Measurements from ENCODE around the gene MYOZ3.

The MYOZ3 gene

GRCh38 chr5:150661086-150661485 is at the start of gene MYOZ3:
Gene MYOZ3 (plus strand): TSS chr5:150661251. CDS start chr5:150662942, 1,691 bp downstream.
- TF ChIP-seq CTCF (IDR thresholded peaks at IDR 0.05; ENCODE audit: control insufficient read depth, insufficient read depth, low read depth, low read length, missing control alignments), result no peak
- no peak for DNase-seq (ENCODE audit: low read depth)
- no peak within 1 kb of the TSS for H3K4me3 ChIP-seq (ENCODE audit: control insufficient read depth, low read depth, low read length)

GRCh38 chr5:150612405-150612804 is 48.6 kb upstream of the MYOZ3 start:
- TF ChIP-seq CTCF (IDR thresholded peaks at IDR 0.05; ENCODE audit: control insufficient read depth, insufficient read depth, low read depth, low read length, missing control alignments), result no peak
- DNase-seq (ENCODE audit: low read depth), result no peak
- H3K4me3 ChIP-seq (ENCODE audit: control insufficient read depth, low read depth, low read length), result no peak overlapping the region

GRCh38 chr5:150612905-150613670 is 48.0 kb upstream of the MYOZ3 start:
- TF ChIP-seq CTCF (IDR thresholded peaks at IDR 0.05; ENCODE audit: control insufficient read depth, insufficient read depth, low read depth, low read length, missing control alignments), result no peak
- no peak overlapping the region for H3K4me3 ChIP-seq (ENCODE audit: control insufficient read depth, low read depth, low read length)
- DNase-seq (ENCODE audit: low read depth), result no peak

- no peak overlapping the region for H3K4me3 ChIP-seq (ENCODE audit: control insufficient read depth, low read depth, low read length)
- TF ChIP-seq CTCF (IDR thresholded peaks at IDR 0.05; ENCODE audit: control insufficient read depth, insufficient read depth, low read depth, low read length, missing control alignments), result no peak
- no peak for DNase-seq (ENCODE audit: low read depth)
These were observed 46.9 kb upstream of the MYOZ3 start for GRCh38 chr5:150613991-150614660.

GRCh38 chr5:150614661-150615060 is 46.4 kb upstream of the MYOZ3 start:
- no peak for TF ChIP-seq CTCF (IDR thresholded peaks at IDR 0.05; ENCODE audit: control insufficient read depth, insufficient read depth, low read depth, low read length, missing control alignments)
- H3K4me3 ChIP-seq (ENCODE audit: control insufficient read depth, low read depth, low read length), result no peak overlapping the region
- no peak for DNase-seq (ENCODE audit: low read depth)

- DNase-seq (ENCODE audit: low read depth), result no peak
- TF ChIP-seq CTCF (IDR thresholded peaks at IDR 0.05; ENCODE audit: control insufficient read depth, insufficient read depth, low read depth, low read length, missing control alignments), result no peak
- H3K4me3 ChIP-seq (ENCODE audit: control insufficient read depth, low read depth, low read length), result no peak overlapping the region
These were observed 45.8 kb upstream of the MYOZ3 start for GRCh38 chr5:150615141-150615699.
